DOHH2 (cell line): ENCODE results near the gene EPHA10.

Experiments used
- H3F3A ChIP-seq: fragments of 200-600 bp; sonication (generic), shearing (Covaris generic); 2 replicates; pipeline ENCODE4 v1.6.0; 2016; ENCODE audit warnings: antibody characterized with exemption, mild to moderate bottlenecking; ENCODE audit not compliant: control insufficient read depth, insufficient read depth
- H3K27ac ChIP-seq: fragments of 200-600 bp; sonication (generic); 2 replicates; pipeline ENCODE4 v1.5.1; 2014; ENCODE audit warnings: low read depth, mild to moderate bottlenecking, low read length, moderate library complexity
- H3K27me3 ChIP-seq: fragments of 200-600 bp; sonication (generic); 2 replicates; pipeline ENCODE4 v1.6.1; 2014; ENCODE audit warnings: mild to moderate bottlenecking, low read length, mixed read lengths; ENCODE audit not compliant: control insufficient read depth
- H3K36me3 ChIP-seq: fragments of 200-600 bp; sonication (generic); 2 replicates; pipeline ENCODE4 v1.6.1; 2014; ENCODE audit warnings: mild to moderate bottlenecking, low read length, moderate library complexity, mixed read lengths; ENCODE audit not compliant: control insufficient read depth
- H3K4me1 ChIP-seq: fragments of 200-600 bp; sonication (generic); 2 replicates; pipeline ENCODE4 v1.6.1; 2014; ENCODE audit warnings: mild to moderate bottlenecking, low read length, mixed read lengths; ENCODE audit not compliant: control insufficient read depth
- H3K4me2 ChIP-seq: fragments of 200-600 bp; sonication (generic); 2 replicates; pipeline ENCODE4 v1.6.0; 2014; ENCODE audit warnings: mild to moderate bottlenecking, low read length, moderate library complexity
- H3K4me3 ChIP-seq: fragments of 200-600 bp; sonication (generic); 2 replicates; pipeline ENCODE4 v1.5.1; 2014; ENCODE audit warnings: mild to moderate bottlenecking, low read length, mixed read lengths
- H3K79me2 ChIP-seq: fragments of 200-600 bp; sonication (generic); 2 replicates; pipeline ENCODE4 v1.6.1; 2014; ENCODE audit warnings: mild to moderate bottlenecking, low read length, mixed read lengths; ENCODE audit not compliant: control insufficient read depth
- H3K9me2 ChIP-seq: fragments of 200-600 bp; sonication (generic); replicated peaks from 2 replicates; pipeline ENCODE4 v1.6.1; 2014; ENCODE audit warnings: mild to moderate bottlenecking, low read length, mixed read lengths; ENCODE audit not compliant: control insufficient read depth
- H3K9me3 ChIP-seq: fragments of 200-600 bp; sonication (generic); 2 replicates; pipeline ENCODE4 v1.6.1; 2014; ENCODE audit warnings: antibody characterized with exemption, low read length, mixed read lengths; ENCODE audit not compliant: control insufficient read depth, insufficient read depth
- H4K20me1 ChIP-seq: fragments of 200-600 bp; sonication (generic); 2 replicates; pipeline ENCODE4 v1.6.0; 2014; ENCODE audit warnings: low read depth, mild to moderate bottlenecking, antibody characterized with exemption, low read length, moderate library complexity; ENCODE audit not compliant: control insufficient read depth, insufficient read depth
- CTCF ChIP-seq: fragments of 200-600 bp; sonication (generic); IDR thresholded peaks from one replicate; pipeline ENCODE4 v1.5.1; 2014; ENCODE audit warnings: antibody characterized with exemption, mild to moderate bottlenecking, low read depth, low read length; ENCODE audit not compliant: poor library complexity, severe bottlenecking
- EZH2phosphoT487 ChIP-seq: fragments of 200-600 bp; sonication (generic); IDR thresholded peaks from 2 replicates; pipeline ENCODE4 v1.6.1; 2017; ENCODE audit warnings: borderline replicate concordance, mild to moderate bottlenecking, antibody characterized with exemption, low read length, moderate library complexity, mixed read lengths

The EPHA10 gene

GRCh38 chr1:37716321-37716720 is 48.6 kb downstream of the EPHA10 start:
- TF ChIP-seq CTCF (no peak), EZH2phosphoT487 (no peak)
- Histone ChIP-seq H4K20me1 (no peaks in the 10 kb centered on the region), H3K4me3 (no peak overlapping the region), H3K9me3 (no peaks in the 10 kb centered on the region), H3K27ac (no peak overlapping the region), H3K27me3 (no peaks in the 10 kb centered on the region), H3F3A (peaks cover 2% of the 10 kb centered on the region), H3K79me2 (no peaks in the 10 kb centered on the region), H3K9me2 (no peaks in the 10 kb centered on the region), H3K36me3 (peaks cover 6% of the 10 kb centered on the region), H3K4me1 (no peaks in the 10 kb centered on the region), H3K4me2 (no peak overlapping the region)

GRCh38 chr1:37714689-37715088 is 50.2 kb downstream of the EPHA10 start:
- H3K79me2 ChIP-seq = no peaks in the 10 kb centered on the region
- H3F3A ChIP-seq = peaks cover 9% of the 10 kb centered on the region
- H4K20me1 ChIP-seq = no peaks in the 10 kb centered on the region
- no peak overlapping the region for H3K27ac ChIP-seq
- H3K36me3 ChIP-seq = peaks cover 18% of the 10 kb centered on the region
- no peak overlapping the region for H3K4me2 ChIP-seq
- no peak overlapping the region for H3K4me3 ChIP-seq
- TF ChIP-seq EZH2phosphoT487 (no peak), CTCF (no peak)
- H3K9me3 ChIP-seq = no peaks in the 10 kb centered on the region
- H3K4me1 ChIP-seq = no peaks in the 10 kb centered on the region
- H3K27me3 ChIP-seq = no peaks in the 10 kb centered on the region
- no peaks in the 10 kb centered on the region for H3K9me2 ChIP-seq

GRCh38 chr1:37714226-37714625 is 50.7 kb downstream of the EPHA10 start:
- H3K79me2 ChIP-seq = no peaks in the 10 kb centered on the region

More at GRCh38 chr1:37714226-37714625, 50.7 kb downstream of the EPHA10 start:
- Histone ChIP-seq H3K27me3 (no peaks in the 10 kb centered on the region), H3K4me1 (no peaks in the 10 kb centered on the region), H3K4me2 (no peak overlapping the region), H4K20me1 (no peaks in the 10 kb centered on the region), H3K27ac (no peak overlapping the region), H3K9me2 (no peaks in the 10 kb centered on the region), H3K9me3 (no peaks in the 10 kb centered on the region), H3K4me3 (no peak overlapping the region), H3K36me3 (peaks cover 23% of the 10 kb centered on the region), H3F3A (peaks cover 9% of the 10 kb centered on the region)
- TF ChIP-seq EZH2phosphoT487 (no peak), CTCF (no peak)
